Endothelial cell of umbilical vein (primary cell): Measurements from ENCODE around the gene MCL1. TPM values are rescaled to one million over a fixed set of nuclear protein-coding genes. Genes with fewer than 3 reads are reported as not detected.

Experiments used
- BruUV-seq: library from RNA; stranded (reverse); fragments of 400-500 nt; replicated peaks from 2 replicates; lab custom pipeline; 2021; lab: Mats Ljungman, UMichigan
- CTCF ChIA-PET: fragments of 300-600, 350-600 bp; sonication (Branson Sonifier 250); formaldehyde crosslinking; loops from one replicate; lab custom pipeline; 2021; ENCODE audit warnings: antibody characterized with exemption, inconsistent platforms; lab: Charles Lee
- POLR2A ChIA-PET: fragments of 300-600, 350-600 bp; sonication (Branson Sonifier 250); formaldehyde crosslinking; loops from one replicate; lab custom pipeline; 2021; ENCODE audit warnings: antibody characterized with exemption, inconsistent platforms; lab: Charles Lee
- DNase-seq: peaks from one replicate; pipeline ENCODE4 v3.0.0-alpha.2; 2011; ENCODE audit warnings: low read depth, low spot score
- FAIRE-seq: peaks from 2 replicates; lab custom pipeline; 2011; peaks lifted over from hg19 to GRCh38; lab: Jason Lieb, UNC
- H2AFZ ChIP-seq: 2 replicates; pipeline ENCODE4 v1.6.0; 2012; ENCODE audit warnings: low read depth, low read length, control low read depth, inconsistent platforms
- H3K27ac ChIP-seq: 2 replicates; pipeline ENCODE4 v1.5.1; 2011; ENCODE audit warnings: low read depth, mild to moderate bottlenecking, control low read depth, low read length, moderate library complexity; ENCODE audit not compliant: insufficient read depth
- H3K27me3 ChIP-seq, 2 experiments: 2 replicates each; pipeline versions ENCODE4 v1.6.0 to v1.6.1; 2011; ENCODE audit warnings: low read length in 2 of 2, mixed read lengths in 1 of 2; ENCODE audit not compliant: control insufficient read depth in 2 of 2, insufficient read depth in 2 of 2
- H3K36me3 ChIP-seq, 2 experiments: 2 replicates in 1 of 2; 3 replicates in 1 of 2; pipeline ENCODE4 v1.5.1; 2011; ENCODE audit warnings: low read length in 2 of 2, mild to moderate bottlenecking in 1 of 2, moderate library complexity in 1 of 2; ENCODE audit not compliant: control insufficient read depth in 2 of 2, insufficient read depth in 2 of 2; ENCODE audit errors: extremely low read depth in 1 of 2
- H3K4me1 ChIP-seq: 3 replicates; pipeline ENCODE4 v1.5.1; 2011; ENCODE audit warnings: mild to moderate bottlenecking, low read length; ENCODE audit not compliant: control insufficient read depth, insufficient read depth; ENCODE audit errors: extremely low read depth
- H3K4me2 ChIP-seq: 2 replicates; pipeline ENCODE4 v1.6.1; 2011; ENCODE audit warnings: low read length, control low read depth, mixed read lengths; ENCODE audit not compliant: insufficient read depth
- H3K4me3 ChIP-seq, 3 experiments: fragments of 200-600 bp in 1 of 3; sonication (generic), shearing (Covaris generic) in 1 of 3; replicated peaks in 1 of 3; 2 replicates each; pipeline ENCODE4 v1.5.1; 2011 to 2016; ENCODE audit warnings: control low read depth in 3 of 3, low read length in 3 of 3, mild to moderate bottlenecking in 2 of 3, inconsistent platforms in 1 of 3, low read depth in 1 of 3, moderate library complexity in 1 of 3; ENCODE audit not compliant: insufficient read depth in 1 of 3
- H3K79me2 ChIP-seq: 2 replicates; pipeline ENCODE4 v1.6.0; 2012; ENCODE audit warnings: low read length, inconsistent platforms; ENCODE audit not compliant: control insufficient read depth, insufficient read depth
- H3K9ac ChIP-seq: replicated peaks from 2 replicates; pipeline ENCODE3; 2011; ENCODE audit warnings: low read length, control low read depth; ENCODE audit not compliant: insufficient read depth; ENCODE audit errors: extremely low read depth
- H3K9me1 ChIP-seq: replicated peaks from 3 replicates; pipeline ENCODE4 v1.6.0; 2011; ENCODE audit warnings: mild to moderate bottlenecking, low read length; ENCODE audit not compliant: control insufficient read depth, insufficient read depth; ENCODE audit errors: extremely low read depth
- H3K9me3 ChIP-seq: replicated peaks from 2 replicates; pipeline ENCODE4 v1.5.1; 2012; ENCODE audit warnings: low read length, inconsistent platforms; ENCODE audit not compliant: control insufficient read depth, insufficient read depth
- H4K20me1 ChIP-seq: replicated peaks from 2 replicates; pipeline ENCODE3; 2011; ENCODE audit warnings: mild to moderate bottlenecking, low read length; ENCODE audit not compliant: control insufficient read depth, insufficient read depth; ENCODE audit errors: extremely low read depth
- CTCF ChIP-seq, 2 donors: IDR thresholded peaks; 1 replicate in 1 of 2; 2 replicates in 1 of 2; pipeline ENCODE4 v1.5.1; 2011; ENCODE audit warnings: low read length in 2 of 2, mild to moderate bottlenecking in 2 of 2, moderate library complexity in 2 of 2, control low read depth in 1 of 2, inconsistent platforms in 1 of 2, low read depth in 1 of 2; ENCODE audit not compliant: insufficient read depth in 1 of 2; ENCODE audit errors: extremely low read depth in 1 of 2
- EZH2 ChIP-seq: IDR thresholded peaks from 2 replicates; pipeline ENCODE4 v1.6.1; 2012; ENCODE audit warnings: borderline replicate concordance, low read depth, mild to moderate bottlenecking, moderate library complexity, low read length, inconsistent platforms; ENCODE audit not compliant: severe bottlenecking
- FOS ChIP-seq: IDR thresholded peaks from 2 replicates; pipeline ENCODE4 v1.6.1; 2011; ENCODE audit warnings: mild to moderate bottlenecking, low read length, moderate library complexity, borderline replicate concordance; ENCODE audit not compliant: insufficient read depth
- JUN ChIP-seq: IDR thresholded peaks from 2 replicates; pipeline ENCODE4 v1.6.1; 2011; ENCODE audit warnings: borderline replicate concordance, low read depth; ENCODE audit not compliant: insufficient read length, insufficient read depth
- MAX ChIP-seq: IDR thresholded peaks from 2 replicates; pipeline ENCODE4 v1.6.1; 2011; ENCODE audit not compliant: insufficient read depth, insufficient read length
- MYC ChIP-seq: IDR thresholded peaks from one replicate; pipeline ENCODE4 v1.6.1; 2011; ENCODE audit warnings: mild to moderate bottlenecking, low read depth, low read length
- POLR2A ChIP-seq: IDR thresholded peaks from 2 replicates; pipeline ENCODE4 v1.6.1; 2012; ENCODE audit warnings: low read depth, mild to moderate bottlenecking, control low read depth, low read length
- POLR2AphosphoS5 ChIP-seq: IDR thresholded peaks from 2 replicates; pipeline ENCODE4 v1.6.1; 2012; ENCODE audit warnings: low read depth, mild to moderate bottlenecking, control low read depth, low read length, moderate library complexity; ENCODE audit not compliant: insufficient read depth
- dilution Hi-C: fragments of 300-500 bp; cut with MboI; formaldehyde crosslinking; loops from one replicate; pipeline ENCODE4 v1.15.0; 2019; ENCODE audit warnings: low sequenced_read_pairs; ENCODE audit not compliant: extremely low pct_ligation_motif_present
- intact Hi-C: fragments of 100-400 bp; cut with micrococcal nuclease; formaldehyde crosslinking; loops from one replicate; pipeline ENCODE4 v1.10.0; 2022
- polyA plus RNA-seq, 4 experiments: library from polyadenylated mRNA; depleted of rRNA in 3 of 4; stranded (reverse) in 3 of 4; unstranded in 1 of 4; fragments of >200 nt; gene quantifications; 2 replicates each; pipeline versions ENCODE4 v1.2.1 to v1.2.3, GENCODE V29; 2011 to 2012; ENCODE audit warnings: missing spikeins in 1 of 4
- total RNA-seq: library from RNA; stranded (reverse); gene quantifications from 2 replicates; pipeline ENCODE4 v1.2.3, GENCODE V29; 2021

Gene MCL1
- total and polyA plus RNA-seq, 2 donors (not counting 3 experiments of a cell fraction or from before 2014, with no cell fraction given) = 87.3 to 186 TPM

GRCh38 chr1:150560011-150560438 lies 19.4 kb downstream of the MCL1 start:
- Histone ChIP-seq H3K79me2 (peaks cover 4% of the 10 kb centered on the region), H3K4me3 (no peak overlapping the region), H2AFZ (no peak overlapping the region), H3K9me1 (no peaks in the 10 kb centered on the region), H3K27ac (no peak overlapping the region), H3K9ac (peak overlapping the region; percentile 23), H3K9me3 (no peaks in the 10 kb centered on the region), H3K36me3 (peaks cover 0 to 4% of the 10 kb centered on the region in 2 experiments), H4K20me1 (no peaks in the 10 kb centered on the region), H3K4me1 (peaks cover 52% of the 10 kb centered on the region), H3K27me3 (no peaks in the 10 kb centered on the region), H3K4me2 (no peak overlapping the region)
- CTCF ChIA-PET = interaction anchor here (0.5 to 13.9 kb wide), 21 partner anchors 8 to 362 kb away, joined by 3 to 288 read pairs (median 7); partner anchors contain the start of genes ADAMTSL4, CTSK, ECM1 and ENSA
- DNase-seq (peak; percentile 68), FAIRE-seq (peak; percentile 74)
- TF ChIP-seq POLR2A (no peak), CTCF (IDR thresholded peaks at IDR 0.05; ENCODE audit: extremely low read depth in 1 of 2, insufficient read depth in 1 of 2, low read depth in 1 of 2, low read length in 2 of 2) (peak; percentile 94 to 96)
- dilution Hi-C loops = no loop called here
- POLR2A ChIA-PET = interaction anchor here (1.0 kb wide), 1 partner anchor 20 kb away, joined by 9 read pairs; the partner anchor contains the start of gene MCL1
- intact Hi-C loops = loop anchor here (1.0 to 5.0 kb wide), 3 partner anchors 96 to 362 kb away; no protein-coding TSS in a partner anchor
- no TSS peak for BruUV-seq

GRCh38 chr1:150559656-150560010 lies 19.8 kb downstream of the MCL1 start:
- FAIRE-seq = no peak
- intact Hi-C loops (loop anchor here (1.0 to 5.0 kb wide), 4 partner anchors 73 to 363 kb away; partner anchors contain the start of gene TARS2), dilution Hi-C loops (no loop called here)
- TF ChIP-seq MYC = no peak
- TF ChIP-seq JUN = no peak
- no peak for TF ChIP-seq EZH2
- no peak for TF ChIP-seq CTCF (IDR thresholded peaks at IDR 0.05; ENCODE audit: extremely low read depth in 1 of 2, insufficient read depth in 1 of 2, low read depth in 1 of 2, low read length in 2 of 2)
- no peak for TF ChIP-seq MAX
- TF ChIP-seq FOS = no peak
- no peak for TF ChIP-seq POLR2AphosphoS5
- H4K20me1 ChIP-seq = no peaks in the 10 kb centered on the region
- H3K4me3 ChIP-seq = no peak overlapping the region
- H3K9ac ChIP-seq = no peak overlapping the region
- H3K79me2 ChIP-seq = peaks cover 4% of the 10 kb centered on the region
- ChIA-PET POLR2A (interaction anchor here (1.0 kb wide), 1 partner anchor 20 kb away, joined by 9 read pairs; the partner anchor contains the start of gene MCL1), CTCF (interaction anchor here (0.5 to 13.9 kb wide), 20 partner anchors 8 to 362 kb away, joined by 3 to 288 read pairs (median 8); partner anchors contain the start of genes ADAMTSL4, CTSK, ECM1 and ENSA)
- H3K4me2 ChIP-seq = no peak overlapping the region
- H3K9me3 ChIP-seq = no peaks in the 10 kb centered on the region
- H2AFZ ChIP-seq = no peak overlapping the region
- H3K36me3 ChIP-seq = peaks cover 0 to 4% of the 10 kb centered on the region in 2 experiments
- no TSS peak for BruUV-seq
- DNase-seq = no peak
- no peaks in the 10 kb centered on the region for H3K9me1 ChIP-seq
- no peaks in the 10 kb centered on the region for H3K27me3 ChIP-seq
- peak overlapping the region; percentile 62 for H3K27ac ChIP-seq
- peaks cover 52% of the 10 kb centered on the region for H3K4me1 ChIP-seq
